Measurements from ENCODE around the gene TMEM163.
"Not testable (repeated sequence)": the region's sequence is repeated elsewhere in the genome, so short reads cannot be mapped to it uniquely, and the experiment has no call there.

The TMEM163 gene

DNA sequence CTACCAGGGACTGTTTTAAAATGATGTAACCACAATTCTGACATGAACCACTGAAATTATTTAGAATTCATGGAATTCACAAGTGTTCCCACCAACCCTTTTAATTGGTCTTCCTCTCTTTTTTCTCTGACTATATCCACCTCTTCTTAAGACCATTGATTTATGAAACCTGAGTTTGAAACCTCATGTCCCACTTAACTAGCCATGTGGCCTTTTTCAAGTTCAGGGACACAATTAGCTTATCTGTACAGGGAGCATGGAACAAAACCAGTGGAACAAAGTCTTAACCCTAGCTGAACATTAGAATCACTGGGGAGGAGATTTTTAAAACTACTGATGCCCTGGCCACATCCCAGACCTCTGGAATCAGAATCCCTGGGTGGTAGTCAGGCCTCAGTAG, 41.6 kb upstream of the TMEM163 start:
- TF ChIP-seq, protein P1, sequence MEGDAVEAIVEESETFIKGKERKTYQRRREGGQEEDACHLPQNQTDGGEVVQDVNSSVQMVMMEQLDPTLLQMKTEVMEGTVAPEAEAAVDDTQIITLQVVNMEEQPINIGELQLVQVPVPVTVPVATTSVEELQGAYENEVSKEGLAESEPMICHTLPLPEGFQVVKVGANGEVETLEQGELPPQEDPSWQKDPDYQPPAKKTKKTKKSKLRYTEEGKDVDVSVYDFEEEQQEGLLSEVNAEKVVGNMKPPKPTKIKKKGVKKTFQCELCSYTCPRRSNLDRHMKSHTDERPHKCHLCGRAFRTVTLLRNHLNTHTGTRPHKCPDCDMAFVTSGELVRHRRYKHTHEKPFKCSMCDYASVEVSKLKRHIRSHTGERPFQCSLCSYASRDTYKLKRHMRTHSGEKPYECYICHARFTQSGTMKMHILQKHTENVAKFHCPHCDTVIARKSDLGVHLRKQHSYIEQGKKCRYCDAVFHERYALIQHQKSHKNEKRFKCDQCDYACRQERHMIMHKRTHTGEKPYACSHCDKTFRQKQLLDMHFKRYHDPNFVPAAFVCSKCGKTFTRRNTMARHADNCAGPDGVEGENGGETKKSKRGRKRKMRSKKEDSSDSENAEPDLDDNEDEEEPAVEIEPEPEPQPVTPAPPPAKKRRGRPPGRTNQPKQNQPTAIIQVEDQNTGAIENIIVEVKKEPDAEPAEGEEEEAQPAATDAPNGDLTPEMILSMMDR (IDR thresholded peaks at IDR 0.05; ENCODE audit: low read depth, low read length, missing control alignments) = no peak
- no peak for DNase-seq (ENCODE audit: low read depth)
- no peak overlapping the region for H3K4me3 ChIP-seq (ENCODE audit: low read depth, low read length)

DNA sequence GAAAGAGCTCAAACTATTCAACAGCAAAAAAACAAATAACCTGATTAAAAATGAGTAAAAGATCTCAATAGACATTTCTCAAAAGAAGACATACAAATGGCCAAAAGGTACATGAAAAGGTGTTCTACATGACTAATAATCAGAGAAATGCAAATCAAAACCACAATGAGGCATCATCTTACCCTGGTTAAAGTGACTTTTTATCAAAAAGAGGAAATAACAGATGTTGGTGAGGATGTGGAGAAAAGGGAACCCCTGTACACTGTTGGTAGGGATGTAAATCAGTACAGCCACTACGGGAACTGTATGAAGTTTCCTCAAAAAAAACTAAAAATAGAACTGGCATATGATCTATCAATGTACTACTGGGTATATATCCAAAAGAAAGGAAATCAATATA, 39.8 kb upstream of the TMEM163 start:
- no peak for DNase-seq (ENCODE audit: low read depth)
- TF ChIP-seq, protein P1 (IDR thresholded peaks at IDR 0.05; ENCODE audit: low read depth, low read length, missing control alignments) = no peak
- no peak overlapping the region for H3K4me3 ChIP-seq (ENCODE audit: low read depth, low read length)

DNA sequence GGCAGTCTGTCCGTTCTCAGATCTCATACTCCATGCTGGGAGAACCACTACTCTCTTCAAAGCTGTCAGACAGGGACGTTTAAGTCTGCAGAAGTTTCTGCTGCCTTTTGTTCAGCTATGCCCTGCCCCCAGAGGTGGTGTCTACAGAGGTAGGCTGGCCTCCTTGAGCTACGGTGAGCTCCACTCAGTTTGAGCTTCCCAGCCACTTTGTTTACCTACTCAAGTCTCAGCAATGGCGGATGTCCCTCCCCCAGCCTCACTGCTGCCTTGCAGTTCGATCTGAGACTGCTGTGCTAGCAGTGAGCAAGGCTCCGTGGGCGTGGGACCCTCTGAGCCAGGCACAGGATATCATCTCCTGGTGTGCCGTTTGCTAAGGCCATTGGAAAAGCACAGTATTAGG, 33.2 kb upstream of the TMEM163 start:
- not testable (repeated sequence) for H3K4me3 ChIP-seq (ENCODE audit: low read depth, low read length); DNase-seq (ENCODE audit: low read depth)

DNA sequence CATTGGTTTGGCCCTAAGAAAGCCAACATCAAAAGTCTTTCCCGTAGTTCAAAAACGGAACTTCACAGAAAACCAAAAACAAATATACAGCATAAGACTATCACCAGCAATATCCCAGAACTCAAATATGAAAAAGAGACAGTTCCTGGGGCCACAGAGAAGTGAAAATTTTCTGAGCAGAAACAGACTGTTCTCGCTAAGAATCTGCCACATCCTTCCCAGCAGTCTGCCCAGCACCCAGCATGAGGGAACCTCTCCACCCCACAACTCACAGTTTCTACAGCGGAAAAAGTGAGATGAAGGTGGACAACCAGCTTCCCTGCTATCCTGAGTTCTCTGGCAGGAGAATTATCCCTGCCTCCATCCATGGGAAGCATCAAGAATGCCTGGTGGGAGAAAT, 26.7 kb upstream of the TMEM163 start:
- no peak for DNase-seq (ENCODE audit: low read depth)
- TF ChIP-seq, protein P1 (IDR thresholded peaks at IDR 0.05; ENCODE audit: low read depth, low read length, missing control alignments) = no peak

DNA sequence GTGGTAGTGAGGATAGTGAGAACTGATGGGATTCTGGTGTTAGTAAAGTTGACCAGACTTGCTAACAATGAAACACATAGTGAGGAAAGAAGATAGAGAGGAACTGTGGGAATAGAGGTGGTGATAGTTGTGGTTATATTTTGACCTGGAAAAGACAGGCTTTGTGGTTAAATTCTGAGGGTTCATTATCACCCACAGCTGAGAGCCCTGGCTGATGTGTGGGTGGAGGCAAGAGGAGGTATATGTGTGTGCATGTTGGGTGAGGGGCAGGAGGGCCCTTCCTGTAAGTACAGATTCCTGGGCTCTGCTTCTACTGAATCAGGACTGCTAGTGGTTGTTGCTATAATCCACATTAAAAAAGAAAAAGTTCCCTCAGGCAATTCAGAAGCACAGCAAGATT, 26.2 kb upstream of the TMEM163 start:
- TF ChIP-seq, protein P1 (IDR thresholded peaks at IDR 0.05; ENCODE audit: low read depth, low read length, missing control alignments) = no peak
- no peak overlapping the region for H3K4me3 ChIP-seq (ENCODE audit: low read depth, low read length)
- no peak for DNase-seq (ENCODE audit: low read depth)

More for the DNA sequence above, 26.7 kb upstream of the TMEM163 start:
- no peak overlapping the region for H3K4me3 ChIP-seq (ENCODE audit: low read depth, low read length)

DNA sequence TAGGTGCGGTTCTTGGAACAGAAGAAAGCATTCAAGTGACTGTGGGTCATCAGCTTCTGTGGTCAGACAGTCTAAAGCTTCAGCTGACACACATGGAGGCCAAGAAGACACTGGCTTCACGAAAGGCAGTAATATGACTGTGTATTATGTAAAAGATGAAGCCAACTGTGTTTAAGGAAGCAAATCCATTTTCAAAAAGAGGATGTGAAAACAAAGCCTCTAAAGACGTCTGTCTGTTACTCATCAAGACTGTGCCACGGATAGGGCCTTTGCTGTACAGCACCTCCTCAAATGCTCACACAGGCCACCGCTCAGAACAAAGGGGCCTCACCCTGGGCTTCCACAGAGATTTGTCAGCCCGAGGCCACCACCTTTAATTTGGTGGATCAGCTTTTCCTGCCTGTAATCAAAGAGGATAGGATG, 21.1 kb upstream of the TMEM163 start:
- DNase-seq (ENCODE audit: low read depth) = peak; percentile 87
- no peak overlapping the region for H3K4me3 ChIP-seq (ENCODE audit: low read depth, low read length)

DNA sequence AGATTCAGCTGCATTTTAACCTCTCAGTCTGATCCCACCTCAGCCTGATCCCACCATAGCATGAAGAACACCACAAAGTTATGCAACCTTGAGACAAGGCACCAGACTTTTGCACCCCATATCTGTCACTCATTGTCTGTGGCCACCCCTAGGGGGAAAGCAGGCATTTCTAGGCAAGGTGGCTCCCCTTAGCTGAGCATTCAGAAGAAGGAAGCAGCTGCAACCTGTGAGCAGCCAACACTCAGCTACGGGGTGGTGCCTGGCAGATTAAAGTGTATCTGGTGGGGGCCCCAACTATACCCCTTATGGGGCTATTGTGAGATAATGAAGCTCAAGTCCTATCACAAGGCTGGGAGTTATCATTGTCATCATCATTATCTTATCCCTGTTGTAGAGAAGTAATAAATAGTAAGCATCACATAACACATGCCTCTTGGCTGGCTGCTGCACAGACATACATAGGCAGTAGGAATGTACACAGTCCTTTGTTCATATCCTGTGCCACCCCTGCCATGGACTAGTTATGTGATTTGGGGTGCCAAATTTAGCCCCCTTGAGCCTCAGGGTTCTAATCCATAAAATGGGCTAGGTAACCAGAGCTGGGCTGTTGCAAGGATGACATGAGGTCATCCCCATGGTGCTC, 20.6 kb upstream of the TMEM163 start:
- TF ChIP-seq, protein P1 (IDR thresholded peaks at IDR 0.05; ENCODE audit: low read depth, low read length, missing control alignments) = peak; percentile 5
- DNase-seq (ENCODE audit: low read depth) = no peak
- no peak overlapping the region for H3K4me3 ChIP-seq (ENCODE audit: low read depth, low read length)

More for the DNA sequence above, 21.1 kb upstream of the TMEM163 start:
- TF ChIP-seq, protein P1 (IDR thresholded peaks at IDR 0.05; ENCODE audit: low read depth, low read length, missing control alignments) = no peak

All from GM12864 (cell line).